ENCODE data around the gene AS3MT.
"Not testable (repeated sequence)": the region's sequence is repeated elsewhere in the genome, so short reads cannot be mapped to it uniquely, and the experiment has no call there.

The AS3MT gene, protein sequence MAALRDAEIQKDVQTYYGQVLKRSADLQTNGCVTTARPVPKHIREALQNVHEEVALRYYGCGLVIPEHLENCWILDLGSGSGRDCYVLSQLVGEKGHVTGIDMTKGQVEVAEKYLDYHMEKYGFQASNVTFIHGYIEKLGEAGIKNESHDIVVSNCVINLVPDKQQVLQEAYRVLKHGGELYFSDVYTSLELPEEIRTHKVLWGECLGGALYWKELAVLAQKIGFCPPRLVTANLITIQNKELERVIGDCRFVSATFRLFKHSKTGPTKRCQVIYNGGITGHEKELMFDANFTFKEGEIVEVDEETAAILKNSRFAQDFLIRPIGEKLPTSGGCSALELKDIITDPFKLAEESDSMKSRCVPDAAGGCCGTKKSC

GRCh38 chr10:102869258-102870198, at the start of gene AS3MT:
AS3MT (plus strand) TSS chr10:102869470; CDS start chr10:102869593, 123 bp downstream.
- DNase-seq = peak; percentile 40

DNA sequence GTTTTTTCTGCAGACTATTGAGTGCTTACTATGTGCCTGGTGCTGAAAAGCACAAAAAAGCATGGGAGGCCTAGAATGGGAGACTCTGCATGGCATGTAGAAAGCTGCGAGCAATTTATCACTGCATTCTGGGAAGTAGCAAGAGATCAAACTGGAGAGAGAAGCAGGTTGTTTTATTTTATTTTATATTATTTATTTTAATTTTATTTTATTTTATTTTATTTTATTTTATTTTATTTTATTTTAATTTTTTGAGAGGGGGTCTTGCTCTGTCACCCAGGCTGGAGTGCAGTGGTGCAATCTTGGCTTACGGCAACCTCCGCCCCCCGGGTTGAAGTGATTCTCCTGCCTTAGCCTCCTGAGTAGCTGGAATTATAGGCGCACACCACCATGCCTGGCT, 49.3 kb upstream of the AS3MT start:
- not testable (repeated sequence) for DNase-seq

DNA sequence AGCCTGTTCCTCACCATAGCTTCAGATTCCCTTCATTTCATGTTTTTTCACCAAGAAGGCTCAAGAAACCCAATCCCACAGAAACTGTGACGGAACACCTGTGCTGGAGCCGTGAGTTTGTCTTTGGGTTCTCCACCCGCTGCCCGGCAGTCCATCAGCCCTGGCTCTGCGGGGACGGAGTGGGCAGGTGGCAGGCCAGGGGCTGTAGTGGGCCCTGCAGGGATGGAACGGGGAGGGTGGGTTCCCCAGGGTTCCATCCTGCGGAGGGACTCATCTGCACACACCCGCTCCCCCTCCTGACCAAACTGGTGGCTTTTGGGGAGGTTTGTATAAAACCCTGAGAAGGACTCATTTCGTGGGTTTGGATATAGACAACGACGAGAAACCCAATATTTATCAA, 47.0 kb upstream of the AS3MT start:
- DNase-seq = no peak

DNA sequence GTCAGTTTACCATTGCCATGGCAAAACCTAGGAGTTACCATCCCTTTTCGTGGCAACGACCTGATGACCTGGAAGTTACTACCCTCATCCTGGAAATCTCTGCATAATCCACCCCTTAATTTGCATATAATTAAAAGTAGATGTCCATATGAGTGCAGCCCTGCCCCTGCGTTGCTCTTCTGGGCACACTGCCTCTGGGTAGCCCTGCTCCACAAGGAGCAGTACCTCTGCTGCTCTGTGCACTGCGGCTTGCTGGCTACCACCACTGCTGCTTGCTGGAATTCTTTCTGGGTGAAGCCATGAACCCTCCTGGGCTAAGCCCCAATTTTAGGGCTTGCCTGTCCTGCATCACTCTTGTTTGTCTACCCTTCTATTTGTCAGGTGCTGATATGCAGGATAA, 44.6 kb upstream of the AS3MT start:
- no peak for DNase-seq

DNA sequence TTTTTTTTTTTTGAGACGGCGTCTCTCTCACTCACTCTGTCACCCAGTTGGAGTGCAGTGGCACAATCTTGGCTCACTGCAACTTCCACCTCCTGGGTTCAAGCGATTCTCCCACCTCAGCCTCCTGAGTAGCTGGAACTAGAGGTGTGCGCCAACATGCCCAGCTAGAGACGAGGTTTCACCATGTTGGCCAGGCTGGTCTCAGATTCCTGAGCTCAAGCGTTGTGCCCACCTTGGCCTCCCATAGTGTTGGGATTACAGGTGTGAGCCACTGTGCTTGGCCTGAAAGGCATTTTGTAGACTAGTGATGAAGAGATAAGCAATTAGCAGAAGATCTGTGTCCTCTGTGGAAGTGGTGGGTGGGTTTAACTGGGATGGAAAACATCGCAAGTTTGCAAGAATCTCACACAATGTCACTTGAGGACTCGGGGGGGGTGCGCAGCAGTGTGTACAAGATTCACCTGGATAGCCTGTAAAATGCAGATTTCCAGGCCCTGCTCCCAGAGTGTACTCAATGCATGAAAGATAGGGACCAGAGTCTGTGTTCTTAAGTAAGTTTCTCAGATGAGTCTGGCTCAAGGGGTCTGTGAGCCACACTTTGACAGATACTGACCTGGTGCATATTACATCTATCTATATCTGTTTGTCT, 43.0 kb upstream of the AS3MT start:
- DNase-seq = no peak

GRCh38 chr10:102827597-102827975, 41.7 kb upstream of the AS3MT start:
- DNase-seq = no peak

GRCh38 chr10:102831322-102832071, 37.8 kb upstream of the AS3MT start:
- DNase-seq = peak; percentile 63

GRCh38 chr10:102832248-102832647, 37.0 kb upstream of the AS3MT start:
- no peak for DNase-seq

DNA sequence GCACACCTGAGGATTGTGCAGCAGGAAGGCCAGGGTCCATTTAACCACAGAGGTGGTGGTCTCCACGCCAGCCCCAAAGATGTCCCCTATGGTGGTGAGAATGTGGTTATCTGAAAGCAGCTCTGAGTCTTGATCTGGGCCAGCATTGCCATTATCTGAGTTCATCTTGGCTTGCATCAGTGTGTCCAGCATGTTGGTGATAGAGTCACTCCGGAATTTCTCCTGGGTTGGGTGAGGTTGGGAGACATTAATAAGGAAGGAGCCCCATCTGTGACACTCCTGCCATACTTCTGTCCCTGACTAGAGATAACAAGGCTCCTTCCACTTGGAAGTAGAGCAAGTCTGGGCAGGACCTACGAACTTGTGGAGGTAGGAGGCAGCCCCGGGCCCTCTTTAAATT, 36.3 kb upstream of the AS3MT start:
- DNase-seq = peak; percentile 36

DNA sequence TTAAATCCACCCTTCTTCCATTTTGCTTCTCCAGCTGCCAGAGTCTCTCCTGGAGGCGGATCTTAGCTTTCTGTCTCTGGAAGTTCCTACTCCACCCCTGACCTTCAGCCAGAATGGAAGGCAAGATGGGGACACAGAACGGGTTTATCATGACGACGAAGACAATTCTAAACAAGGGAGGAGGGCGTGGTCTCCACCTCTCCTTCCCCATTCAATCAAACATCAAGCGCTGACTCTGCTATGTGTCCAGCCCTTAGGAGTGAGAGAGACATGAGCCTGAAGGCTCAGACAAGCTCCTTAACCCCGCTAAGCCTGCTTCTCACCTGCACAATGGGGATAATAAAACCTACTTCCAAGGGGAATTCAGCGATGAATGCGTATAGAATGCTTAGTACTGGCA, 35.1 kb upstream of the AS3MT start:
- DNase-seq = no peak

GRCh38 chr10:102835007-102835482, 34.2 kb upstream of the AS3MT start:
- peak; percentile 71 for DNase-seq

DNA sequence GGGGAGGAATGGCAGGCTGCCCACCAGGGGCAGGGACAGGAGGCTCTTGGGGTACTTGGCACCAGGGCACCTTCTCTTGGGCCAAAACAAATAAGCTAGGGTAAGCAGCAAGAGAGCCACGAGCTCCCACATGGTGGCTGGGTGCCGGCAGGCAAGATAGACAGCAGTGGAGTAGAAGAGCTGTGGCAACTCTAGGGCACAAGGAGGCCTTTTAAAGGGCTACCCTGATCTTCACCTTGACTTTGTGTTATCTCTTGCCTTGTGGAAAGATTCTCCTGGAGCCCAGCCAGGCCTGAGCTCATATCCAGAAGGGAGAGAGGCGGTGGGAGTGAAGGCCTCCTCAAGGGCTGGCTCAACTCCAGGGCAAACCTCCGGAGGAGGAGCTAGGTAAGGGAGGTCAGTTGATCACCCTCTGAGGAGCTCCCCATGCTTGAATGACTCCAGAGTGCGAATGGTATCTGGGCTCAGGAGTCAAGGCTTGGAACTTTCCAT, 32.0 kb upstream of the AS3MT start, which contains the start of gene CYP17A1:
Gene CYP17A1 (minus strand): TSS at position 184 of the 492 bp plus-strand sequence. CDS start 52 bp downstream, at position 132.
- peak; percentile 25 for DNase-seq

GRCh38 chr10:102838276-102838927, 30.9 kb upstream of the AS3MT start:
- DNase-seq = not testable (repeated sequence)

DNA sequence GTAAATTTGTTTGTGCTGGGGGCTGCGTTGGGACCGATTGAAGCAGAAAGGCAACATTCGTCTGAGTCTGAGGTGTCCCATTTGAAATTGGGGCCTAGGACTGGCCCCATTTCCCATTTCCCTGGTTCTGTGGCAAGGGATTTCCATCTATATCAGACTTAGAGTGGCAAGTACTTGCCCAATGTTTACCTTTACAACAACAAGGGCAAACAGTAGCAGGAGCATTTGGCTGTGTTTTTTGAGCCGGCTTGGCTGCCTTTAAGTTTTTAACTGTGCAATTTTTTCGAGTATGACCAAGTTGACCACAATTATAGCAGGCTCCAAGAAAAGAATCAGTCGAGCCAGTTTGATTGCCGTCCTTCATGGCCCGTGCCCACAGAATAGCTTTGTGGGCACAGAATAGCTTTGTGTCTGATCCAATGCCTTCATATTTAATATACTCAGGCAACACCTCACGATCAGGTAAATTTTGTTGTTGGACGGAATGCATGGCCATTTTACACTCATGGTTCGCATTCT, 27.4 kb upstream of the AS3MT start:
- no peak for DNase-seq

- DNase-seq = not testable (repeated sequence)
Observed at GRCh38 chr10:102843139-102843538, 26.1 kb upstream of the AS3MT start.

GRCh38 chr10:102844190-102844776, 25.0 kb upstream of the AS3MT start:
- not testable (repeated sequence) for DNase-seq

- no peak for DNase-seq
Observed at GRCh38 chr10:102845352-102845902, 23.8 kb upstream of the AS3MT start.

DNA sequence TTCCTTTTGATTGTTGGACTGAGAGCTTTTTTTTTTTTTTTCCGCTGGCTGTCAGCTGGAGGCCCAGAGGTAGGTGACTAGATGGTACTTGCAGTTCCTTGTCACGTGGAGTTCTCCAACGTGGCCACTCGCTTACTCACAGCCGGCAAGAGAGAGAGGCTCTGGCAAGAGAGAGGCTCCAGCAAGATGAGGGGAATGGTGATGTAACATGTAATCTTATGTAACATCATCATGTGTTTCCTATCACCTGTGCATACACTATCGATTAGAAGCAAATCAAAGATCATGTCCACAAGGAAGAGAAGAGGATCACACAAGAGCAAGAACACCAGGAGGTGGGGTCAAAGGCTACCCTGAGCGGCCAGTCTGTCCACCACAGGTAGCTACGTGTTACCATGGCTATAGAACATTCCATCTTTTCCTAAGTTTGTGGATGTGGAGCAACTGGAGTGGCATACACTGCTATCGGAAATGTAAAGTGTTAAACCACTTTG, 19.2 kb upstream of the AS3MT start:
- no peak for DNase-seq

DNA sequence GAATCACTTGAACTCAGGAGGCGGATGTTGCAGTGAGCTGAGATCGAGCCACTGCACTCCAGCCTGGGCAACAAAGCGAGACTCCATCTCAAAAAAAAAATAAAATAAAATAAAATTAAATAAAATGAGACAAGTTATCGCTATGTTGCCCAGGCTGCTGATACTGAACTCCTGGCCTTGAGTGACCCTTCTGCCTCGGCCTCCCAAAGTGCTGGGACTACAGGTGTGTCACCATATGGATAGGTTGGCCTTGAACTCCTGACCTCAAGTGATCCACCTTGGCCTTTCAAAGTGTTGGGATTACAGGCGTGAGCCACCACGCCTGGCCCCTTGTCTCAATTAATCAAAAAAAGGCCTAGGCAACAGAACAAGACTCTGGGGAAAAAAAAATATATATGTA, 16.0 kb upstream of the AS3MT start:
- DNase-seq = not testable (repeated sequence)

GRCh38 chr10:102855731-102856436, 13.4 kb upstream of the AS3MT start:
- DNase-seq = peak; percentile 99

Measured in fibroblast of skin of right biceps (primary cell).